CD1c-positive myeloid dendritic cell (primary cell): ENCODE measurements around the gene PSPC1.
"Not testable (repeated sequence)": the region's sequence is repeated elsewhere in the genome, so short reads cannot be mapped to it uniquely, and the experiment has no call there.

Source experiments
- DNase-seq: peaks from one replicate; pipeline ENCODE4 v3.0.0-alpha.2; 2016; ENCODE audit errors: extremely low spot score

The PSPC1 gene

DNA sequence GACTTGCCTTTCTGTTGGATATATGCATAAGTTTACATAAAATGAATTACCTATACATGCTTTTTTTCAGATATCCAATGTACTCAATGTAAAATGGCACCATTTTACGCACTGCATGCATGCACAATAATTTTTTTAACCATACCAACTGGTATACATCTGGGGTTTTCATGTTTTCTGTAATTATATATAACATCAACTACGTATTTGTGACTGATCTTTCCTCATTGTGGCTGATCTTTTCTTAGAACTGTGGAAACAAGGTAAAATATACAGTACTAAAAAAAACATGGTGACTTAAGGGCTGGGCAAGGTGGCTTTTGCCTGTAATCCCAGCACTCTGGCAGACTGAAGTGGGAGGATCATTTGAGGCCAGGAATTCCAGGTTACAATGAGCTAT is 18.5 kb downstream of the PSPC1 start:
- DNase-seq, result no peak

DNA sequence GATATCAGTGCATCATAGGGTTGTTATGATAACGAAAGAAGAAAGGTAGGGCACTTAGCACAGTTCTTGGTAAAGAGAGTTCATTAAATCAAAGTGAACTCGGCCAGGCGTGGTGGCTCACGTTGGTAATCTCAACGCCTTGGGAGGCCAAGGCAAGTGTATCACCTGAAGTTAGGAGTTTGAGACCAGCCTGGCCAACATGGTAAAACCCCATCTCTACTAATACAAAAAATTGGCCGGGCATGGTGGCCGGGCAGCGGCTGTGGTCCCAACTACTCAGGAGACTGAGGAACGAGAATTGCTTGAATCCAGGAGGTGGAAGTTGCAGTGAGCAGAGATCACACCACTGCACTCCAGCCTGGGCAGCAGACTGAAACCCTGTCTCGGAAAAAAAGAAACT is 19.1 kb downstream of the PSPC1 start:
- DNase-seq, result no peak

DNA sequence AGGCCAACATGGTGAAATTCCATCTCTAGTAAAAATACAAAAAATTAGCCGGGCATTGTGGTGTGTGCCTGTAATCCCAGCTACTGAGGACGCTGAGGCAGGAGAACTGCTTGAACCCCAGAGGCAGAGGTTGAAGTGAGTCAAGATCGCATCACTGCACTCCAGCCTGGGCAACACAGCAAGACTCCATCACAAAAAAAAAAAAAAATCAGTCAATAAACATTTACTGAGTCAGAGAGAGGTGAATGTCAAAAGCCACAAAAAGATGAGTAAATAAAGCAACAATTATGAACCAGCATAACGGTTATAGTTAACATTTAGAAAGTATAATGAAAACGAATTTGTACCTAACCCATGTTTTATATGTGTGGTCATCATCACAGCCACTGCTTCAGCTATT is 23.1 kb downstream of the PSPC1 start:
- DNase-seq, result no peak

DNA sequence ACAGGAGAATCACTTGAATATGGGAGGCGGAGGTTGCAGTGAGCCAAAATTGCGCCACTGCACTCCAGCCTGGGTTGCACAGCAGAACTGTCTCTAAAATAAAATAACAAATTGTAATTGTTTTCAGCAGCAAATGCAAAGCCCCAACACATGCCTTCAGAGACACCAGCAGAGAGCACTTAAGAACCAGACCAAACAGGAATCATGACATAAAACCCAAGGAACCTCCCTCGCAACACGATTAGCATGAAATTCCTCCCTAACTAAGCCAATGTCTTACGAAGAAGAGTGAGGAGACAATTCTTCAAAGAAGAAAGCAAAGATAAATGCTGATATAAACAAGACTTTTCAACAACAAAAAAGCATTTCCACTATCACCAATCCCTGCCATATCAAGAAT is 40.1 kb downstream of the PSPC1 start:
- no peak for DNase-seq

DNA sequence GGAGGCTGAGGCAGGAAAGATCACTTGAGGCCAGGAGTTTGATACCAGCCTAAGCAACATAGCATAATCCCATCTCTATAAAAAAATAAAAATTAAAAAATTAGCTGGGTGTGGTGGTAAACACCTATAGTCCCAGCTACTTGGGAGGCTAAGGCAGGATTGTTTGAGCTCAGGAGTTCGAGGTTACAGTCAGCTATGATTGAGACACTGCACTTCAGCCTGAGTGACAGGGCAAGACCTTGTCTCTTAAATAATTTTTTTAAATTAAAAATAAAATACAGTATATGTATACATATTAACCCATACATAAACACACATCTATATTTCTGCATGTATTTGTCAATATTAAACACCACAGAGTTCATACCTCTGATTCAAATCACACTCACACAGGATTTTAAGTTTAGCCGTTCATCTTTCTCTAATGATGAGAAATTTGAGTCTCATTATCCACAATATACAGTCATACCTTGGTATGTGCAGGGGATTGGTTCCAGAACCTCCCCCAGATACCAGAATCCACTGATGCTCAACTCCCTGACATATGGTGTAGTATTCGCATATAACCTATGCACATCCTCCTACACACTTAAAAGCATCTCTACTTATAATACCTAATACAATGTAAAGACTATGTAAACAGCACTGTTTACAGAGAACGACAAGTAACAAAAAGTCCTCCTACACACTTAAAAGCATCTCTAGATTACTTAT is 44.7 kb downstream of the PSPC1 start:
- no peak for DNase-seq

DNA sequence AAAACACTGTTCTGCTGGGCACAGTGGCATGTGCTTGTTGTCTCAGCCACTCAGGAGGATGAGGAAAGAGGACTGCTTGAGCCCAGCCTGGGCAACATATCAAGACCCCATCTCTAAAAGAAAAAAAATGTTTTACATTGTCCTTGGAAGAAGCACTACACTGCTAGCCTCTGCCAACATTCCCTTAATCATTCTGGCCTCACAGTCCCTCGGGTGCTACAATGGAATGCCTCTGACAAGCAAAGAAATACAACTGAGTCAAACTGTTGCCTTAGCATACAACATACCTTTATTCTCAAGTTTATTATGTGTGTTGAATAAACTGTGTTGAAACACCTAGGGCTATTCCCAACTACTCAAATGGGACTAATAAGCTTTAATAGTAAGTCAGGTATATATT is 56.1 kb downstream of the PSPC1 start:
- DNase-seq, result no peak

DNA sequence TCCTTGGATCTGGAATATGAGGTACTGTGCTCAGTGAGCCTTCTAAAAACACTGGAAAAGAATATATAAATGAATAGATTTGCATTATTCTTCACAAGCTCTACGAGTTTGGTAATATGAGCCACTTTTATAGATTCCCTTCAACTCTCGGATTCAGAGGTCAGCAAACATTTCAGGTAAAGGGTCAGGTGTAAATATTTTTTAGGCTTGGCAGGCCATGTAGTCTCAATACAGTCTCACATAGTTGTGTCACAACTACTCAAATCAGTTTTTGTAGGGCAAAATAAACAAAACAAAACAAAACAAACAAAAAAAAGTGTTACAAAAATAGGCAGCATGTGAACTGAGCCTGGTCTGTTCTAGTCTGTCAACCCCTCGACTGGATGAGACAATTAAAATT is 57.4 kb downstream of the PSPC1 start:
- no peak for DNase-seq

DNA sequence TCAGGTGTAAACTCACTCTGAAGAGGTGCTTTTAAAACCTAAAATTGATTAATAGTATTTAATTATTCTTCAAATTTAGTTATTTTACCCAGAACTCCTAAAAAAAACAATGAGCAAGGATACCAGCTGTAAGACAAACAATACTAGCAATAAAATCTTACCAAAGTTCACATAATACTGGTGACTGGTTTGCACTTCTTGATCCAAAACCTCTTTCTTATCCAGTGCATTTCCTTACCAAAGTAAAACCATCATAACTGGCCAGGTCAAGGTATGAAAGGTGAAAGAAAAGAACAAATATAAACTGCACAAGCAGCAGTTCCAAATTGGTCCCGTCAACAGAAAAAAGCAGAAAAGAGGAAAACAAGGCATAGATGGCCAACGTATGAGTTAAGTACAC is 62.7 kb downstream of the PSPC1 start:
- no peak for DNase-seq

DNA sequence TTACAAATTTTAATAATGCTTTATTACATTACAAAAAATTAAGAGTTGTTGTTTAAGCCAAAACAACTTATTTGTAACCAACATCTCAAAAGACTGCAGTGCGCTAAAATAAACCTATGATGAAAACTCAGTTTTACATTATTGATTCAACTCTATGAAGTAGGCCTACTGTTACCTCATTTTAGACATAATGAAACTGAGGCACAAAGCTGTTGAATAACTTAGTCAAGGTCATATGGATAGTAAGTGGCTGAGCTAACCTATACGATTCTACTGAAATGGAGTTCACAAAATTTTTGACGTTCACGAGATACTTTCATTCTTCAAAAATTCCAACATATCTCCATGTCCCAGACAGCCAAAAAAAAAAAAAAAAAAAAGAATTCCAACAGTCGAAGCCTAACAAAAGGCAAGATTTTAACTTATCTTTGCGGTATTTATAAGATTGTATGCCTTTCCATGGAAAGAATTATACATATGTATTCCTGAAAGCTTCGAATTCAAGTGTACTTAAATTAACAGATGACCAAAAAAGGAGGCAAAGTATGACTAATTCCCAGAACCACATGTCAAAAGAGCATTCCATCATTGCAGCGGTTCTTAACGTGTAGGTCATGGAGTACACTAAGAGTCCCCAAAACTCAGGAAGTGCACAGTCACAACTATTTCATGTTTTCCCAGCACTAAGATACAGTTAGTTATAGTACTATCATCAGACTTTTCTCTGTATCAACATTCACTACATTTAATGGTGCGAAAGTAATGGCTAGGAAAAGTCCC is 69.4 kb downstream of the PSPC1 start:
- DNase-seq, result peak; percentile 8

DNA sequence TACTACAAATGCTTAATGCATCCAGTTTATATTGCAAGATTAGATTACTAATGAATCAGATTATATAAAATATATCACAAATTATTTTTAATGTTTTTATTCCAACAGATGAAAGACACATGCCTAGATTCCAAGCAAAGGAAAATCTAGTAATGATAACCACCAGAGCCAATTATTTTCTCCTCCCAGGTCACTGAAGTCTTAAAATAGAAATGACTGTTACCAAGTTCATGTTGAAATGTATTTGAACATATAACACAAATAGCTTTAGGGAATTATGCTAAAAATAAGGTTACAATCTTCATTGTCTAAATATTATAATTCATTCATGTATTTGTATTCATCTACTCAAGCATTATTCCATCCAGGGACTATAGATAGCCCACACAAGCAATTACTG is 73.0 kb downstream of the PSPC1 start:
- DNase-seq, result not testable (repeated sequence)

DNA sequence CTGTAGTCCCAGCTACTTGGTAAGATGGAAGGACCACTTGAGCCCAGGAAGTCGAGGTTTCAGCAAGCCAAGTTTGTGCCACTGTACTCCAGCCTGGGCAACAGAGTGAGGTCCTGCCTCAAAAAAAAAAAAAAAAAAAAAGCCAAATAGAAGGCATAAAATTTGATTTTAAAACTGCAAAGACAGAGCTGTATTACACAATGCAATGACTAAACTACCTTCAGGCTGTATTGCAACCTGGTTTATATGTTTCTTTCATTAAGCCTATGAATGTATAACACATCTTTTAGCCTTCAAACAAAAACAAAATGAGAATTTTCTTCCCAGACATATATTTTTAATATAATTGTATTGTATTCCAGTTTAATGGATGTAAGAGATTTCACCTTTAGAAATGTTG is 73.7 kb downstream of the PSPC1 start:
- DNase-seq, result not testable (repeated sequence)

DNA sequence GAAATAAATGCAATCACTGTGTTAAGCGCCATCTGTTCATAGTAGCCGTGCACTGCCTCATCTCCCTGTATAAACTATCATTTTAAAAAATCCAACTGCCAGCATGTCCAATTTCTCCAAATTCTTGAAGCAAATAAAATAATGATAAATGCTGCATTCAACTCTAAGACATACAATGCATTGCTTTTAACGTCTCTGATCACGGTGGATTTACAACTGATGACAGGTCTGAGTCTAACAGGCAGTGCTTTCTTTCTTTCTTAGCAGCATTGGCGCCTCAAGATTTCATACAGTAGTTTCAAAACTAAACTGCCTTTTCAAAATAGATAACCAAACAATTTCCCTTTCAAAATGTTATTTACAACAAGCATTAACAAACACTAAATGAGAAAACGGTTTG is 78.5 kb downstream of the PSPC1 start:
- not testable (repeated sequence) for DNase-seq

DNA sequence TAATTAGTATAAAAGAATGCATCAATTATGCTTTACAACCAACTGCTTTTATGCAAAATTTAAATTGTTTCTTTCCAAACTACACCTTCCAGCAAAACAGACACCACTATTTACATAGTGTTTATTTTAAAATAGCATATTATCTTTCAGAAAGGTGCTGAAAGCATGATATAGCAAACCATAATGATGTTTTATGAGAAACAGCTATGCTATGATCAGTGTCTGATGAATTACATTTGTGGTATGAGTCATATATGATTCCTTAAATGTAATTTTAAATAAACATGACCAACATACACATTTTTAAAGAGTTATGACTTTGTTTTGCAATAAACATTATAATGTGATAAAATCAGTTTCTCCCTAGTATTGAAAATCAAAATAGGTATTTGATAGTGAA is 81.1 kb downstream of the PSPC1 start:
- DNase-seq, result not testable (repeated sequence)

DNA sequence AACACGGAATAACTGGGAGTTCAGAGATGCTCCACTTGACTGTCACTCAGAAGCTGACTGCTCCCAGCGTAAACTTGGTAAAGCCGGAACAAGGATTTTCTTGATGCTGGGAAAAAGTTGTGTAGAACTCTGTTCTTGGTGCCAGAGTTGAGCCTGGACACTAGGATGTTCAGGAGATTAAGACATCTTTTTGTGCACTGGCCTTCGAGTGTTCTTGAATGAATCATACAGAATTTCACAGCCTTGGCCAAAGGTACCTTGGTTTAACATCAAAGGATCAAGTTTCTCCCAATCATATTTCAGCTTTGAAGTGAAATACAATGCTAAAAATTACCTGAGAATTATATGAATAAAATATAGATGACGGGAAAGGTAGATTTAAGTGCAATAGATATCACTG is 81.8 kb downstream of the PSPC1 start:
- not testable (repeated sequence) for DNase-seq

DNA sequence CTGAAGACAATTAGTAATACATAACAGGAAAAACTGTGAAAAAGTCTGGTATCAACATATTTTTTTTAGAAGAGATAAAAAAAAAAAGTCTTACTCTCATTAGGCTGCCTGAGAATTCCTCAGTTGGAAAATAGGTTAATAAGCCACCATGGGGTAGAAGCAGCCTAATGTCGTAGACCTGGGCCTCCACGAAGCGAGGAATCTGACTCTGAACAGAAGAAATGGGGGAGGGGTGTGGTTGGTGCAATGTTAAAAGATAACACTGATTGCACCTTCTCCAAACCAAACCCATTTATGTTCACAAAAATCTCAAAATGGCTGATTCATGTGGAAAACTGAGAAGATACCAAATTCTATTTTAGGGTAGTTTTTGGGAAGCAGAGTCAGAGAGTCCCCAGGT is 86.9 kb downstream of the PSPC1 start:
- no peak for DNase-seq

DNA sequence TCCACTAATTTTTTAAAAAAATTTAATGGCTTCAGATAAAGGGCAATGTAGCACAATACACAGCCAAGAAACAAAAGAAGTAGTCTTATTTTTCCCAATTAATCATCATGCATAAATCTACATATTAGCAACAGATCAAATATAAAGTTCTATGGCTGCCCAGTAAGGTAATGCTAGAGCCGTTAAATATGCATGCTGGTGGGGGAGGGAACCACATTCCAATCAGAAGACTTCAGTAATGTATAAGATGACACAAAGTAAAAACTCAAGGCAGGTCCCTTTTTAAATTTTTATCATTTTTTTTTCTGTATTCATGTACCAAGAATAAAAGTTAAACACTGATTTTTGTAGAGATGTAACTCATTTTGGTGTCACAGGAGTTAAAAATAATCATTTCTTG is 87.3 kb downstream of the PSPC1 start:
- no peak for DNase-seq

DNA sequence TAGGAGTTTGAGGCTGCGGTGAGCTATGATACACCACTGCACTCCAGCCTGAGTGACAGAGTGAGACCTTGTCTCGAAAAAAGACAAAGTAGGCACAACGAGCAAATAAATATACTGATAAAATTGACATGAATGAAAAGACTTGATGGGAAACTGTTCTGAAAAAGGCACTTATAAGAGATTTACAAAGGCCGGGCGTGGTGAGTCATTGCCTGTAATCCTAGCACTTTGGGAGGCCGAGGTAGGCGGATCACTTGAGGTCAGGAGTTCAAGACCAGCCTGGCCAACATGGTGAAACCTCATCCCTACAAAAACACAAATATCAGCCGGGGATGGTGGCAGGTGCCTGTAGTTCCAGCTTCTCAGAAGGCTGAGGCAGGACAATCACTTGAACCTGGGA is 91.3 kb downstream of the PSPC1 start:
- DNase-seq, result not testable (repeated sequence)

DNA sequence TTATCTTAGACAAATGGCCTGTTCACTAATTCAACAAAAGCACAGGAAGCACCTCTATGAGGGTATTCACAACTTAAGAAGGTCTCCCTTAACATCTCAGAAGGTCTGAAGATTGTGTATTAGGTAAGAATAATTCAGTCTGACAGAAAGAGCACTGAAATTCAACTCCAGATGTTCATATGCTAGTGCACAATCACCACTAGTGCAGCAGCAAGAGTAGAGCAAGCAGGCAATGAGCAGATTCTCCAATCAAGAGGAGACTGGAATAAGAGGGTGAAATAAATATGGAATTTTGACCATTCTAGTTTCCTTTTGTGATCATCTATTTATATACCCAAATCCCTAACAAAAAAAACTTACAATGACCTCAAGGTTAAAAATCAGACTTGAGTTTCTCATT is 97.3 kb downstream of the PSPC1 start:
- DNase-seq, result no peak

DNA sequence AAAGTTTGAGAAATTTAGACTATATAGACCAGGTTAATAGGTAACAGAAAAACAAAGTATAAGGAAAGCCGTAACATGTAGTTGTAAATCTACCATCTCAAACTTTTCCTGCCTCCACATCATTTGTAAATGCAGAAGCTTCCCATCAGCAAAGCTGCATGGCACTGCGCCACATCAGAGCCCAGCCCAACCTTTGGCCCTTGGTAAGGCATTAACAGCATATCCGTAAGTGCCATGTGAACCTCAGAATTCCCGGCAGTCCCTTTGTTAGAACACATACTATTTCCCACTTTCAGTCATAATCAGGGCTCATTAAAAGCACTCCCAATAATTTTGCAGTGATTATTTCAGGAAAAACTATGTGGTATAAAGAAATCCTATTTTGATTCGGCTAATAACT is 97.7 kb downstream of the PSPC1 start:
- no peak for DNase-seq

DNA sequence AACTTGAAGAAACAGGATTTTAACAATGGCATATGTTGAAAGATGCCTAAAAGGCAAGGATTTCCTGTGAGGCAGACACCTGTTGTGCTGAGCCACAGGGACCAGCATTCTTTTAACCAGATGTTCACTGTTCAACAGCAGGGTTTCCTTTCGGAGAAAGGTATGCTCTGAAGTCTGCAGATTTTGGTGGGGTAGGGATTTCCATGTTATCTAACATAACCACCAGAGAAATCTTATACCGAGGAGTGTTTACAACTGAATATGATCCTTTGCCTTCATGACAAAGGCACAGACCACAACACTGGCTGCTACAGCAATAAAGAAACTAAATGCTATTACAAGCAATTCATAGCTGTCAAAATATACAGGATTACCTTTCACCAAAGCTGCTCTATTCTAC is 101.2 kb downstream of the PSPC1 start:
- no peak for DNase-seq

DNA sequence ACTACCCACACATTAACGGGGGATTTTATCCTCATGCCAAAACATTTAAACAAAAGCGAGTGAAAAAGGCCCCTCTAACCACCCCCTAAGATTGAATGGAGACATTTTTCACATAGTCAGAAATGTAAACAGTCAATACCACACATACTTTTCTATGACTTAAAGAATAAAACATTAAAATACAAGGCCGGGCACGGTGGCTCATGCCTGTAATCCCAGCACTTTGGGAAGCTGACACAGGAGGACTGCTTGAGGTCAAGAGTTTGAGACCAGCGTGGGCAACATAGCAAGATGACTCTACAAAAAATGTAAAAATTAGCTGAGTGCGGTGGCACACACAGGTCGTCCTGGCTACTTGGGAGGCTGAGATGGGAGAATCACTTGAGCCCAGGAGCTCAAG is 102.0 kb downstream of the PSPC1 start:
- DNase-seq, result no peak

DNA sequence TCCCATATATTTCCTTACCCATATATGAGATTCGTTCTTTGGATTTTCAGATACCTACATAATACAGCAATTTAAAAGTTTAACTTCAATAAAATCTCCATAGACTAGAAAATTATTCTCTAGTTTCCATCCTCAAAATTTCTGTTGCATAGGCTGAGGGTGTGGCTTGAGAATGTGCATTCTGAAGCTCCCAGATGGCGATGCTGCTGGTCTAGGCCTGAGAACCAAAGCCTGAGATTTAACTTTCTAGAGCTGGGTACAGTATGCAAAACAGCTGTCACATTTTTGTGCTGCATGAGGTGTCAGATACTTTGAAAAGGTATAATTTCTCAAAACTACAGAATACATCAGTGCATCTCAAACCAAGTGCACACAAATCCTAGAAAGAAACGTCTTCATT is 106.6 kb downstream of the PSPC1 start:
- DNase-seq, result no peak

DNA sequence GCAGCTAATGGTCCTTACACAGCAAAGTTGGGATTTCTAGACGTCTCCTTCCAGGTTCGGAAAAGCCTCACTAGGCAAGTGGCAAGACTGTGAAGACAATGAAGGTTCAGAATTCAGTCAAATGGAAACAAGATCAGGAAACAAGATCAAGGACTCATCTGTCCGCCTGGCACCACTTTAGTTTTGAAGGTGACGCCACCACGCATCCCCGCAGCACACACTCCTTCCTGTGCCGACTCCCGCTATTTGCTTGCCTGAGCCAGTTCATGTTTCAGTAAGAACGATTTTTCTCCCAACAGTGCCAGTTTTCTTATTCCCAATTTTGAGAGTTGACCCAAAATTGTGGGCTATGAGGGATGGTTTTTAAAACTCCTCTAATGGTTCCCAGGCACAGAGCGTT is 107.8 kb downstream of the PSPC1 start:
- DNase-seq, result no peak
